GM19099 (cell line): ENCODE data around the gene NUMBL.

Source experiments
- POLR2A ChIP-seq: IDR thresholded peaks from 3 replicates; pipeline ENCODE4 v1.6.1; 2011; ENCODE audit warnings: low read depth; ENCODE audit not compliant: insufficient read length; ENCODE audit errors: extremely low read depth

The NUMBL gene

GRCh38 chr19:40616941-40617340 lies 73.5 kb downstream of the NUMBL start:
- TF ChIP-seq POLR2A: no peak

DNA sequence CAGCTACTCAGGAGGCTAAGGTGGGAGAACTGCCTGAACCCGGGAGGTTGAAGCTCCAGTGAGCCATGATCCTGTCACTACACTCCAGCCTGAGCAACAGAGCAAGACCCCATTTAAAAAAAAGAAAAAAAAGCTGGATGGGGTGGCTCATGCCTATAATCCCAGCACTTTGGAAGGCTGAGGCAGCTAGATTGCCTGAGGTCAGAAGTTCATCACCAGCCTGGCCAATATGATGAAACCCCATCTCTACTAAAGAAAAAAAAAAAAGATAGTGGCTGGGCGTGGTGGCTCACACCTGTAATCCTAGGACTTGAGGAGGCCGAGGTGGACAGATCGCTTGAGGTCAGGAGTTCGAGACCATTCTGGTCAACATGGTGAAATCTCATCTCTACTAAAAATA lies 74.3 kb downstream of the NUMBL start:
- no peak for TF ChIP-seq POLR2A
